SK-N-SH (cell line): Measurements from ENCODE around the gene MTCH1. TPM values are rescaled to one million over a fixed set of nuclear protein-coding genes. Genes with fewer than 3 reads are reported as not detected.

Source experiments
- CTCF ChIA-PET: fragments of 300-600, 350-600 bp; formaldehyde crosslinking; extraction: SDS; loops from one replicate; lab custom pipeline; 2021; lab: Yijun Ruan, JAX
- POLR2A ChIA-PET: fragments of 350-600 bp; sonication (Branson Sonifier 250); formaldehyde crosslinking; extraction: SDS; loops from one replicate; lab custom pipeline; 2020; ENCODE audit warnings: antibody characterized with exemption, inconsistent platforms; lab: Yijun Ruan, JAX
- DNase-seq: peaks from one replicate; pipeline ENCODE4 v3.0.0; 2012
- H2AFZ ChIP-seq: fragments of 200-600 bp; sonication (generic); 2 replicates; pipeline ENCODE4 v1.8.1; 2016; ENCODE audit warnings: antibody characterized with exemption, mild to moderate bottlenecking, low read depth
- H3F3A ChIP-seq: fragments of 200-600 bp; sonication (generic); replicated peaks from 2 replicates; pipeline ENCODE3; 2016; ENCODE audit warnings: antibody characterized with exemption, mild to moderate bottlenecking; ENCODE audit not compliant: insufficient read depth
- H3K27ac ChIP-seq, 2 experiments: fragments of 200-500 bp in 1 of 2; fragments of 200-600 bp in 1 of 2; sonication (Bioruptor generic) in 1 of 2; sonication (generic), shearing (Covaris generic) in 1 of 2; 2 replicates each; pipeline versions ENCODE4 v1.5.1 to v1.6.1; 2014 to 2016; ENCODE audit warnings: low read depth in 2 of 2, inconsistent platforms in 1 of 2, low read length in 1 of 2, mild to moderate bottlenecking in 1 of 2, mixed read lengths in 1 of 2
- H3K27me3 ChIP-seq: fragments of 200-600 bp; sonication (generic), shearing (Covaris generic); 2 replicates; pipeline ENCODE4 v1.6.1; 2016; ENCODE audit warnings: mixed run types; ENCODE audit not compliant: insufficient read depth
- H3K36me3 ChIP-seq, 2 experiments: fragments of 200-500 bp in 1 of 2; fragments of 200-600 bp in 1 of 2; sonication (Bioruptor generic) in 1 of 2; sonication (generic) in 1 of 2; replicated peaks in 1 of 2; 2 replicates each; pipeline versions ENCODE3 to v1.5.1; 2014 to 2016; ENCODE audit warnings: low read length in 1 of 2, mild to moderate bottlenecking in 1 of 2; ENCODE audit not compliant: insufficient read depth in 2 of 2, control insufficient read depth in 1 of 2
- H3K4me1 ChIP-seq, 2 experiments: fragments of 200-500 bp in 1 of 2; fragments of 200-600 bp in 1 of 2; sonication (Bioruptor generic) in 1 of 2; sonication (generic), shearing (Covaris generic) in 1 of 2; 2 replicates each; pipeline versions ENCODE4 v1.5.1 to v1.6.1; 2014 to 2016; ENCODE audit warnings: low read depth in 1 of 2, low read length in 1 of 2, mixed run types in 1 of 2; ENCODE audit not compliant: insufficient read depth in 2 of 2, control insufficient read depth in 1 of 2
- H3K4me2 ChIP-seq: fragments of 200-600 bp; sonication (generic), shearing (Covaris generic); 2 replicates; pipeline ENCODE4 v1.6.1; 2017; ENCODE audit warnings: mixed run types
- H3K4me3 ChIP-seq, 2 experiments: fragments of 200-500 bp in 1 of 2; fragments of 200-600 bp in 1 of 2; sonication (Bioruptor generic) in 1 of 2; sonication (generic), shearing (Covaris generic) in 1 of 2; 2 replicates each; pipeline versions ENCODE4 v1.5.1 to v1.8.1; 2014 to 2016; ENCODE audit warnings: low read depth in 2 of 2, inconsistent platforms in 1 of 2, low read length in 1 of 2, mild to moderate bottlenecking in 1 of 2, mixed read lengths in 1 of 2, moderate library complexity in 1 of 2
- H3K79me2 ChIP-seq: fragments of 200-600 bp; sonication (generic); 2 replicates; pipeline ENCODE4 v1.8.1; 2017; ENCODE audit warnings: mild to moderate bottlenecking; ENCODE audit not compliant: insufficient read depth
- H3K9ac ChIP-seq: fragments of 200-600 bp; sonication (generic); 2 replicates; pipeline ENCODE4 v1.6.1; 2017; ENCODE audit warnings: mixed run types
- H3K9me2 ChIP-seq: fragments of 200-600 bp; sonication (generic); 2 replicates; pipeline ENCODE4 v1.6.1; 2017; ENCODE audit warnings: mixed run types
- H3K9me3 ChIP-seq: fragments of 200-600 bp; sonication (generic); 2 replicates; pipeline ENCODE4 v1.6.1; 2017; ENCODE audit warnings: mixed run types, mild to moderate bottlenecking, moderate library complexity
- H4K20me1 ChIP-seq: fragments of 200-600 bp; sonication (generic); 2 replicates; pipeline ENCODE4 v1.6.1; 2017; ENCODE audit warnings: mild to moderate bottlenecking, mixed run types; ENCODE audit not compliant: insufficient read depth
- FOSL2 ChIP-seq: IDR thresholded peaks from 2 replicates; pipeline ENCODE4 v1.4.0; 2012; ENCODE audit warnings: low read depth, mild to moderate bottlenecking, moderate library complexity, borderline replicate concordance
- JUND ChIP-seq: IDR thresholded peaks from 2 replicates; pipeline ENCODE4 v1.4.0; 2012
- POLR2AphosphoS5 ChIP-seq: IDR thresholded peaks from 2 replicates; pipeline ENCODE4 v1.6.1; 2012; ENCODE audit warnings: low read depth, low read length
- RCOR1 ChIP-seq: fragments of 150-350 bp; IDR thresholded peaks from 2 replicates; pipeline ENCODE4 v1.6.1; 2017; ENCODE audit warnings: antibody characterized with exemption, low read length
- RFX5 ChIP-seq: IDR thresholded peaks from 2 replicates; pipeline ENCODE4 v1.6.1; 2012; ENCODE audit warnings: mild to moderate bottlenecking, improper control_type of control experiment, low read length
- SMC3 ChIP-seq: IDR thresholded peaks from 2 replicates; pipeline ENCODE4 v1.6.1; 2012; ENCODE audit warnings: low read depth, low read length, improper control_type of control experiment
- TCF12 ChIP-seq: IDR thresholded peaks from 2 replicates; pipeline ENCODE4 v1.4.0; 2012
- TEAD4 ChIP-seq: IDR thresholded peaks from 2 replicates; pipeline ENCODE4 v1.4.0; 2012; ENCODE audit warnings: mild to moderate bottlenecking, borderline replicate concordance; ENCODE audit not compliant: insufficient read depth
- YY1 ChIP-seq: IDR thresholded peaks from 2 replicates; pipeline ENCODE4 v1.4.0; 2012; ENCODE audit warnings: low read depth, mild to moderate bottlenecking
- WGBS: methylation state at CpG from one replicate; pipeline ENCODE4 v1.1.6; 2017; ENCODE audit warnings: low lambda C conversion rate; 5-methylcytosine and 5-hydroxymethylcytosine counted together
- polyA plus RNA-seq, 3 experiments: library from polyadenylated mRNA; depleted of rRNA; stranded (reverse); fragments of >200 nt; gene quantifications; 2 replicates each; pipeline ENCODE4 v1.2.3, GENCODE V29; 2012
- TF ChIP-seq, protein P1 (sequence below): fragments of 150-350 bp; IDR thresholded peaks from 2 replicates; pipeline ENCODE4 v1.6.1; 2017; ENCODE audit warnings: antibody characterized with exemption, low read length, low read depth, borderline replicate concordance
- TF ChIP-seq, protein P2 (sequence below): fragments of 150-350 bp; IDR thresholded peaks from 2 replicates; pipeline ENCODE4 v1.6.1; 2016; ENCODE audit warnings: mild to moderate bottlenecking, low read depth, low read length
- TF ChIP-seq, protein P3 (sequence below): IDR thresholded peaks from 2 replicates; pipeline ENCODE4 v1.4.0; 2012; ENCODE audit warnings: low read depth
- TF ChIP-seq, protein P4 (sequence below): fragments of 200-600 bp; sonication (generic); IDR thresholded peaks from 2 replicates; pipeline ENCODE4 v1.6.1; 2017; ENCODE audit warnings: antibody characterized with exemption, mild to moderate bottlenecking, moderate library complexity
- TF ChIP-seq, protein P5 (sequence below): IDR thresholded peaks from 2 replicates; pipeline ENCODE4; 2012

The MTCH1 gene
- polyA plus RNA-seq, 1 of the 3 experiments (the other 2 are of a cell fraction): 151 TPM

DNA sequence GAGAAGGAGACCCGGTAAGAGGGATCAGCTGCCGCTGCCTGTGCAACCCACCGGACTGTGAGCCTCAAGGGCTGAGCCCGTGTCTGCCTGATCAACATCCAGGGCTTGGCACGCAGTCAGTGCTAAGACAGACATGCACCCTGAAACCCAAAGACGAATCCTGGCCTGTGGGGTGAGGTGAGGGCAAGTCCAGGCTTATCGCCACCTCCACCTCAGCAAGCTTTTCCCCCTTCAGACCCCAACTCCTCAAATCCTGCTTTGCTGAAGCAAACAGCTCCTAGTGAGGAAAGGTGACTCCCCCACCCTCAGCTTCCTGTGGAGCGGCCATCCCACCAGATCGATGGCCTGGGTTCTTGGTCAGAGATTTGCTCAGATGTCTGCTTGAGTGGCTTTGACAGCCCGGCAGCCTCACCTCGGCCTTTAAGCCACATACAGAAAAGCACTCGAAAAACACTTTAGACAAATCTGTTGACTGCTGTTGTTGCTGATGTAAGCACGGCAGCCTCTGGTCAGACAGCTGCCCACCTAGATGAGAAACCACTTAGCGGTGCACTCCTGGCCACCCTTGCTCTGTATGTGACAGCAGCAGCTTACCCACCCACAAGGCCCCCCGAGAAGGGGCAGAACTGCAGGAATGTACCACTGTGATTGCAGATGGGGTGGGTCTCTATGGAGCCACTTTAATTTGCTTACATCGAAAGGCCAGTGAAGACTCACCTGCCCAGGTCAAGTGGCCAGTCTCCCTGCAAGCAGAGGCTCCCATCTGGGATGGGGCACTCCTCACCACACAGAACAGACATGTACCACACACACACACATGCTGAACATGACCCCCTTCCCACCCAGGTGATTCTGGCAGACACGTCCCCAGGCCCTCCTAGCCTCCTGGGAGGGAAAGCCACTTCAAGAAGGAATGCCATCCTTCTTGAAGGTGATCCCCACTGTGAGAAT, 14.8 kb downstream of the MTCH1 start:
- Histone ChIP-seq H4K20me1 (peaks cover 9% of the 10 kb centered on the region; the same call in 1 of the 2 replicates), H3K27ac (peak overlapping the region; percentile 3 to 39; a peak in 1 of 4 replicates), H3K4me2 (no peak overlapping the region), H3F3A (peaks cover 10% of the 10 kb centered on the region), H3K4me1 (no peaks in the 10 kb centered on the region), H3K9ac (no peak overlapping the region), H3K36me3 (peaks cover 52 to 93% of the 10 kb centered on the region in 2 experiments), H3K9me3 (no peaks in the 10 kb centered on the region), H3K9me2 (no peaks in the 10 kb centered on the region), H3K79me2 (no peaks in the 10 kb centered on the region), H2AFZ (no peak overlapping the region), H3K4me3 (no peak overlapping the region), H3K27me3 (no peaks in the 10 kb centered on the region)
- DNase-seq: no peak
- TF ChIP-seq, protein P1, sequence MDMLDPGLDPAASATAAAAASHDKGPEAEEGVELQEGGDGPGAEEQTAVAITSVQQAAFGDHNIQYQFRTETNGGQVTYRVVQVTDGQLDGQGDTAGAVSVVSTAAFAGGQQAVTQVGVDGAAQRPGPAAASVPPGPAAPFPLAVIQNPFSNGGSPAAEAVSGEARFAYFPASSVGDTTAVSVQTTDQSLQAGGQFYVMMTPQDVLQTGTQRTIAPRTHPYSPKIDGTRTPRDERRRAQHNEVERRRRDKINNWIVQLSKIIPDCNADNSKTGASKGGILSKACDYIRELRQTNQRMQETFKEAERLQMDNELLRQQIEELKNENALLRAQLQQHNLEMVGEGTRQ: no peak
- TF ChIP-seq JUND (no peak), RFX5 (no peak), POLR2AphosphoS5 (no peak), RCOR1 (no peak), TEAD4 (no peak), FOSL2 (no peak)
- TF ChIP-seq, protein P2, sequence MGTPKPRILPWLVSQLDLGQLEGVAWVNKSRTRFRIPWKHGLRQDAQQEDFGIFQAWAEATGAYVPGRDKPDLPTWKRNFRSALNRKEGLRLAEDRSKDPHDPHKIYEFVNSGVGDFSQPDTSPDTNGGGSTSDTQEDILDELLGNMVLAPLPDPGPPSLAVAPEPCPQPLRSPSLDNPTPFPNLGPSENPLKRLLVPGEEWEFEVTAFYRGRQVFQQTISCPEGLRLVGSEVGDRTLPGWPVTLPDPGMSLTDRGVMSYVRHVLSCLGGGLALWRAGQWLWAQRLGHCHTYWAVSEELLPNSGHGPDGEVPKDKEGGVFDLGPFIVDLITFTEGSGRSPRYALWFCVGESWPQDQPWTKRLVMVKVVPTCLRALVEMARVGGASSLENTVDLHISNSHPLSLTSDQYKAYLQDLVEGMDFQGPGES: no peak
- TF ChIP-seq, protein P3, sequence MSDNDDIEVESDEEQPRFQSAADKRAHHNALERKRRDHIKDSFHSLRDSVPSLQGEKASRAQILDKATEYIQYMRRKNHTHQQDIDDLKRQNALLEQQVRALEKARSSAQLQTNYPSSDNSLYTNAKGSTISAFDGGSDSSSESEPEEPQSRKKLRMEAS: no peak
- ChIA-PET CTCF (interaction anchor here (1.2 to 4.3 kb wide), 2 partner anchors 47 to 86 kb away, joined by 5 to 13 read pairs; no protein-coding TSS in a partner anchor), POLR2A (no interaction called here)
- WGBS: 89% methylated on average over 15 of the region's 17 CpGs

DNA sequence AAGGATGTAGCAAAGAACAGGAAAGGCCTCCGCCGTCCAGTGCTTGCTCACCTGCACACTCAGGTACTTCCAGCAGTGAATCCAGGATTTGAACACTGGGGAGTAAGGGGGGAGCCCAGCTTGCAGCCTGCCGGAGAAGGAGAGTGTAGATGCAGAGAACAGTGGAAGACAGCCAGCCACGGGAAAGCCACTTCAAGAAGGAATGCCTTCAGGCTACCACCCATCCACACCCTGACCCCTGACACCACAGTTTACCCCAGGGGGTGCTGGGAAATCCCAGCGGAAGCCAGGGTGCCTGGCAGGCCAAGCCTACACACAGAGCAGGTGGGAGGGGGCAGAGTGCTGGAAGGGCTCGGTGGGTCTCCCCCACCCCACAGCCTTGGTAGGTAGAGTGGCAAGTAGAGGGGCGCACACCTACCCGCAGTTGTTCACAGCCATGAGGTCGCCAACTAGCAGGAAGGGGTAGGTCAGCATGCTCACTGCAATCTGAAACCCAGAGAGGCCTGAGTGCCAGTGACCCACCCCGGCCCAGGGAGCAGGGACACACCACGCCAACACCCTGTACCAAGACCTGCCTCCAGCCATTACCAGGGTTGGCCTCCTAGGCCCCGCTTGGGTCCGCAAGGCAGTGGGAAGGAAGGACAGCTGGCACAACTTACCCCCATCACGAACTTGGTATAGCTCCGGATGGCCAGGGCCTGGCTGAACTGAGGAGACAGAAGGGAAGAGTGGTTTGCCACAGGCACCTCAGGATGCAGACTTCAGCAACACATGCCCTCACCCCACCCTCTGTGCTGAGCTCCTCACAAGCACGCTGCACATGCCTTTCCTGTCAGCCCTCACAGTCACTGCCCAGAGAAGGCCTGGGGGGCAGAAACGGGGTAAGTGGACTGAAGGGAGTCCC, 15.8 kb downstream of the MTCH1 start:
- DNase-seq: no peak
- CTCF ChIA-PET: interaction anchor here (1.2 to 4.3 kb wide), 2 partner anchors 48 to 85 kb away, joined by 5 to 13 read pairs; no protein-coding TSS in a partner anchor
- WGBS: 94% methylated on average over 12 of the region's 17 CpGs
- Histone ChIP-seq H3K4me1 (no peaks in the 10 kb centered on the region), H3K9ac (no peak overlapping the region), H3K4me3 (no peak overlapping the region), H3K4me2 (no peak overlapping the region), H3K9me3 (no peaks in the 10 kb centered on the region), H3F3A (peaks cover 16% of the 10 kb centered on the region), H3K79me2 (no peaks in the 10 kb centered on the region), H3K9me2 (no peaks in the 10 kb centered on the region), H3K27ac (peak overlapping the region; percentile 3 to 39; a peak in 1 of 4 replicates), H4K20me1 (peaks cover 6% of the 10 kb centered on the region; the same call in 1 of the 2 replicates), H2AFZ (no peak overlapping the region), H3K27me3 (no peaks in the 10 kb centered on the region), H3K36me3 (peaks cover 48 to 83% of the 10 kb centered on the region in 2 experiments)
- POLR2A ChIA-PET: no interaction called here
- TF ChIP-seq, protein P4, sequence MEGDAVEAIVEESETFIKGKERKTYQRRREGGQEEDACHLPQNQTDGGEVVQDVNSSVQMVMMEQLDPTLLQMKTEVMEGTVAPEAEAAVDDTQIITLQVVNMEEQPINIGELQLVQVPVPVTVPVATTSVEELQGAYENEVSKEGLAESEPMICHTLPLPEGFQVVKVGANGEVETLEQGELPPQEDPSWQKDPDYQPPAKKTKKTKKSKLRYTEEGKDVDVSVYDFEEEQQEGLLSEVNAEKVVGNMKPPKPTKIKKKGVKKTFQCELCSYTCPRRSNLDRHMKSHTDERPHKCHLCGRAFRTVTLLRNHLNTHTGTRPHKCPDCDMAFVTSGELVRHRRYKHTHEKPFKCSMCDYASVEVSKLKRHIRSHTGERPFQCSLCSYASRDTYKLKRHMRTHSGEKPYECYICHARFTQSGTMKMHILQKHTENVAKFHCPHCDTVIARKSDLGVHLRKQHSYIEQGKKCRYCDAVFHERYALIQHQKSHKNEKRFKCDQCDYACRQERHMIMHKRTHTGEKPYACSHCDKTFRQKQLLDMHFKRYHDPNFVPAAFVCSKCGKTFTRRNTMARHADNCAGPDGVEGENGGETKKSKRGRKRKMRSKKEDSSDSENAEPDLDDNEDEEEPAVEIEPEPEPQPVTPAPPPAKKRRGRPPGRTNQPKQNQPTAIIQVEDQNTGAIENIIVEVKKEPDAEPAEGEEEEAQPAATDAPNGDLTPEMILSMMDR: no peak
- TF ChIP-seq YY1 (no peak), SMC3 (no peak), FOSL2 (no peak), TCF12 (no peak)
- TF ChIP-seq, protein P5, sequence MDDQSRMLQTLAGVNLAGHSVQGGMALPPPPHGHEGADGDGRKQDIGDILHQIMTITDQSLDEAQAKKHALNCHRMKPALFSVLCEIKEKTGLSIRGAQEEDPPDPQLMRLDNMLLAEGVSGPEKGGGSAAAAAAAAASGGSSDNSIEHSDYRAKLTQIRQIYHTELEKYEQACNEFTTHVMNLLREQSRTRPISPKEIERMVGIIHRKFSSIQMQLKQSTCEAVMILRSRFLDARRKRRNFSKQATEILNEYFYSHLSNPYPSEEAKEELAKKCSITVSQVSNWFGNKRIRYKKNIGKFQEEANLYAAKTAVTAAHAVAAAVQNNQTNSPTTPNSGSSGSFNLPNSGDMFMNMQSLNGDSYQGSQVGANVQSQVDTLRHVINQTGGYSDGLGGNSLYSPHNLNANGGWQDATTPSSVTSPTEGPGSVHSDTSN: no peak
